Uterus (tissue), 4 donors: ENCODE measurements around the gene ARPP21. TPM values are rescaled to one million over a fixed set of nuclear protein-coding genes. Genes with fewer than 3 reads are reported as not detected.

Source experiments
- DNase-seq, 2 donors: peaks; one replicate each; pipeline ENCODE4 v3.0.0-alpha.2; 2019 to 2020
- H3K27ac ChIP-seq, 2 donors: fragments of 200-600 bp; sonication (generic); 1 replicate in 1 of 2; 2 replicates in 1 of 2; pipeline ENCODE4 v1.5.1; 2016 to 2018
- H3K27me3 ChIP-seq, 2 donors: fragments of 200-600 bp; sonication (generic); one replicate each; pipeline ENCODE4 v1.5.1; 2018 to 2019; ENCODE audit warnings: control low read depth in 1 of 2
- H3K36me3 ChIP-seq, 2 donors: fragments of 200-600 bp; sonication (generic); one replicate each; pipeline ENCODE4 v1.5.1; 2019; ENCODE audit warnings: control low read depth in 1 of 2
- H3K4me1 ChIP-seq, 2 donors: fragments of 200-600 bp; sonication (generic); one replicate each; pipeline ENCODE4 v1.5.1; 2018 to 2019; ENCODE audit warnings: control low read depth in 1 of 2
- H3K4me3 ChIP-seq, 2 donors: fragments of 200-600 bp; sonication (generic); 1 replicate in 1 of 2; 2 replicates in 1 of 2; pipeline ENCODE4 v1.5.1; 2018 to 2019; ENCODE audit warnings: mild to moderate bottlenecking in 1 of 2
- H3K9me3 ChIP-seq, 2 donors: fragments of 200-600 bp; sonication (generic); one replicate each; pipeline ENCODE4 v1.5.1; 2019; ENCODE audit warnings: control low read depth in 1 of 2
- CTCF ChIP-seq, 4 experiments: fragments of 200-600 bp in 2 of 4; fragments of 450-650 bp in 2 of 4; sonication (generic) in 2 of 4; IDR thresholded peaks; one replicate each; pipeline ENCODE4 v1.5.1; 2016 to 2019; ENCODE audit warnings: antibody characterized with exemption in 4 of 4, mild to moderate bottlenecking in 2 of 4, moderate library complexity in 1 of 4
- POLR2A ChIP-seq, 2 donors: fragments of 450-650 bp; IDR thresholded peaks; one replicate each; pipeline ENCODE4 v1.6.1; 2016; ENCODE audit warnings: antibody characterized with exemption in 2 of 2, mild to moderate bottlenecking in 1 of 2, moderate library complexity in 1 of 2
- intact Hi-C: fragments of 100-400 bp; cut with DNase I; formaldehyde crosslinking; loops from one replicate; pipeline ENCODE4 v1.15.1; 2023; ENCODE audit warnings: low total_unique reads
- total RNA-seq, 4 donors: library from RNA; depleted of rRNA in 3 of 4; stranded (reverse); fragments of >200 nt in 3 of 4; gene quantifications; one replicate each; pipeline versions ENCODE4 v1.1.0 to v1.2.4, GENCODE V29; 2014 to 2023
- donor health status: DM: yes; HTN: yes; CAD: no.

ARPP21 gene
- total RNA-seq, 4 donors from 2014 or later, result 1.2 TPM; not detected in 3

GRCh38 chr3:35651851-35652250 is 12.5 kb downstream of the ARPP21 start:
- TF ChIP-seq CTCF (IDR thresholded peaks at IDR 0.05), result no peak
- no peak for TF ChIP-seq POLR2A (IDR thresholded peaks at IDR 0.05)
- no peaks in the 10 kb centered on the region for H3K27me3 ChIP-seq
- intact Hi-C loops, result no loop called here

GRCh38 chr3:35653347-35653746 is 14.0 kb downstream of the ARPP21 start:
- Histone ChIP-seq H3K27me3 (no peaks in the 10 kb centered on the region), H3K4me1 (no peaks in the 10 kb centered on the region), H3K27ac (no peak overlapping the region), H3K4me3 (no peak overlapping the region), H3K36me3 (no peaks in the 10 kb centered on the region), H3K9me3 (no peaks in the 10 kb centered on the region)
- no peak for DNase-seq
- no peak for TF ChIP-seq POLR2A (IDR thresholded peaks at IDR 0.05)
- TF ChIP-seq CTCF (IDR thresholded peaks at IDR 0.05), result no peak
- intact Hi-C loops, result no loop called here

More at GRCh38 chr3:35651851-35652250, 12.5 kb downstream of the ARPP21 start:
- Histone ChIP-seq H3K9me3 (no peaks in the 10 kb centered on the region), H3K4me3 (no peak overlapping the region), H3K4me1 (no peaks in the 10 kb centered on the region), H3K36me3 (no peaks in the 10 kb centered on the region), H3K27ac (no peak overlapping the region)
- DNase-seq, result no peak

GRCh38 chr3:35654476-35654875 is 15.2 kb downstream of the ARPP21 start:
- Histone ChIP-seq H3K4me1 (no peaks in the 10 kb centered on the region), H3K27ac (no peak overlapping the region), H3K9me3 (no peaks in the 10 kb centered on the region), H3K4me3 (no peak overlapping the region), H3K27me3 (no peaks in the 10 kb centered on the region), H3K36me3 (no peaks in the 10 kb centered on the region)
- intact Hi-C loops, result no loop called here
- no peak for DNase-seq
- TF ChIP-seq POLR2A (IDR thresholded peaks at IDR 0.05), result no peak
- no peak for TF ChIP-seq CTCF (IDR thresholded peaks at IDR 0.05)

GRCh38 chr3:35658686-35659085 is 19.4 kb downstream of the ARPP21 start:
- intact Hi-C loops, result no loop called here

GRCh38 chr3:35659768-35660167 is 20.4 kb downstream of the ARPP21 start:
- H3K27me3 ChIP-seq, result no peaks in the 10 kb centered on the region
- no peak for TF ChIP-seq POLR2A (IDR thresholded peaks at IDR 0.05)
- no peak for TF ChIP-seq CTCF (IDR thresholded peaks at IDR 0.05)
- H3K4me1 ChIP-seq, result no peaks in the 10 kb centered on the region
- no peak for DNase-seq
- no peak overlapping the region for H3K27ac ChIP-seq
- no peaks in the 10 kb centered on the region for H3K9me3 ChIP-seq
- H3K4me3 ChIP-seq, result no peak overlapping the region
- intact Hi-C loops, result no loop called here
- H3K36me3 ChIP-seq, result no peaks in the 10 kb centered on the region

More at GRCh38 chr3:35658686-35659085, 19.4 kb downstream of the ARPP21 start:
- DNase-seq, result no peak
- no peak overlapping the region for H3K4me3 ChIP-seq
- H3K4me1 ChIP-seq, result no peaks in the 10 kb centered on the region
- no peaks in the 10 kb centered on the region for H3K9me3 ChIP-seq
- H3K36me3 ChIP-seq, result no peaks in the 10 kb centered on the region
- H3K27ac ChIP-seq, result no peak overlapping the region
- no peak for TF ChIP-seq POLR2A (IDR thresholded peaks at IDR 0.05)
- no peak for TF ChIP-seq CTCF (IDR thresholded peaks at IDR 0.05)
- H3K27me3 ChIP-seq, result no peaks in the 10 kb centered on the region
